Heart right ventricle (tissue), 16 donors: ENCODE measurements around the gene KCNG3. TPM values are rescaled to one million over a fixed set of nuclear protein-coding genes. Genes with fewer than 3 reads are reported as not detected.

Experiments
- ATAC-seq, 8 donors: fragments of 200-7000 bp; cut with Tn5 transposase; one replicate each; pipeline ENCODE4 v1.9.1; 2020; ENCODE audit warnings: mild to moderate bottlenecking in 8 of 8, moderate library complexity in 8 of 8, moderate number of reproducible peaks in 1 of 8
- DNase-seq, 2 donors: peaks; one replicate each; pipeline ENCODE4 v3.0.0-alpha.2; 2020
- H3K27ac ChIP-seq, 10 donors: fragments of 200-600 bp; sonication (generic) in 2 of 10; one replicate each; pipeline versions ENCODE4 v1.5.0 to v1.8.0; 2020 to 2022; ENCODE audit warnings: mild to moderate bottlenecking in 3 of 10
- H3K27me3 ChIP-seq, 7 donors: fragments of 200-600 bp; one replicate each; pipeline ENCODE4 v1.8.0; 2021 to 2022; ENCODE audit warnings: mild to moderate bottlenecking in 2 of 7
- H3K36me3 ChIP-seq, 9 donors: fragments of 200-600 bp; sonication (generic) in 1 of 9; one replicate each; pipeline versions ENCODE4 v1.5.0 to v1.8.0; 2020 to 2022; ENCODE audit warnings: mild to moderate bottlenecking in 2 of 9
- H3K4me1 ChIP-seq, 9 donors: fragments of 200-600 bp; sonication (generic) in 1 of 9; one replicate each; pipeline versions ENCODE4 v1.5.0 to v1.8.0; 2020 to 2022; ENCODE audit warnings: mild to moderate bottlenecking in 4 of 9
- H3K4me3 ChIP-seq, 10 donors: fragments of 200-600 bp; sonication (generic) in 2 of 10; one replicate each; pipeline versions ENCODE4 v1.5.0 to v1.8.0; 2020 to 2022; ENCODE audit warnings: mild to moderate bottlenecking in 7 of 10, moderate library complexity in 2 of 10
- H3K9me3 ChIP-seq, 11 donors: fragments of 200-600 bp in 10 of 11; sonication (generic) in 2 of 11; one replicate each; pipeline versions ENCODE4 v1.5.0 to v1.8.0; 2013 to 2022; ENCODE audit warnings: mild to moderate bottlenecking in 2 of 11, control low read depth in 1 of 11, moderate library complexity in 1 of 11
- WGBS, 2 donors: extraction: QIAGEN DNeasy Blood & Tissue Kit; methylation state at CpG; one replicate each; pipeline ENCODE4 v1.1.7; 2013; ENCODE audit warnings: inconsistent platforms in 1 of 2; 5-methylcytosine and 5-hydroxymethylcytosine counted together
- intact Hi-C, 10 donors: fragments of 100-400 bp; cut with DNase I; formaldehyde crosslinking; loops; one replicate each; pipeline versions ENCODE4 v1.11.1 to v1.14.2; 2022
- polyA plus RNA-seq, 2 donors: library from polyadenylated mRNA; stranded (reverse); fragments of 200-250 nt; gene quantifications; one replicate each; pipeline ENCODE4 v1.2.3, GENCODE V29; 2013
- total RNA-seq, 10 donors: library from RNA; stranded (reverse); fragmentation: NEBNext Ultra II Directional in 3 of 10; extraction: Animal tissue kit (Norgen Biotek cat#: 25700) in 3 of 10; gene quantifications; one replicate each; pipeline versions ENCODE4 v1.2.1 to v1.2.4, GENCODE V29; 2021 to 2023
- TF ChIP-seq, protein P1 (sequence below), 9 donors: fragments of 200-600 bp; sonication (generic) in 2 of 9; IDR thresholded peaks; one replicate each; pipeline versions ENCODE4 v1.5.0 to v1.8.0; 2021 to 2022; ENCODE audit warnings: antibody characterized with exemption in 9 of 9, mild to moderate bottlenecking in 5 of 9, moderate library complexity in 1 of 9
- donor health status: Arrhythmogenic right ventricular cardiomyopathy.
- donor health status: ischemic (EF 13 %, LVEDD 7.1; RV severe dilation, severe dysfunction).
- donor health status: healthy with polysubstance abuse.
- donor health status: DM: no; HTN: yes; CAD: no.
- donor health status: DM: no; HTN: no; CAD: no.
- donor health status: ischemic (EF 25% LVEDD 6.9; RV normal size, moderate dysfunction).
- donor health status: ischemic (EF 25% LVEDD 5.7; RV mildly dilated, moderate dysfunction).
- donor health status: healthy.
- donor health status: DM: yes; HTN: yes; CAD: no.
- donor health status: Ischemic cardiomyopathy.
- donor health status: ischemic (EF 35%, LVEDD 5.7; RV mildly dilated, moderate dysfunction).
- donor health status: nonischemic (EF 11% LVEDD 7.7; RV severe dilation, severe dysfunction).
- donor health status: DM: yes; HTN: yes; CAD: no.
- donor health status: PGD.
- donor health status: ischemic (EF 29% LVEDD 5.4; RV normal size, mild dysfunction).
- donor health status: nonischemic (EF 23%, LVEDD 6.1; RV moderate dilation, normal function).

KCNG3 gene
- total and polyA plus RNA-seq, 12 donors, result not detected

DNA sequence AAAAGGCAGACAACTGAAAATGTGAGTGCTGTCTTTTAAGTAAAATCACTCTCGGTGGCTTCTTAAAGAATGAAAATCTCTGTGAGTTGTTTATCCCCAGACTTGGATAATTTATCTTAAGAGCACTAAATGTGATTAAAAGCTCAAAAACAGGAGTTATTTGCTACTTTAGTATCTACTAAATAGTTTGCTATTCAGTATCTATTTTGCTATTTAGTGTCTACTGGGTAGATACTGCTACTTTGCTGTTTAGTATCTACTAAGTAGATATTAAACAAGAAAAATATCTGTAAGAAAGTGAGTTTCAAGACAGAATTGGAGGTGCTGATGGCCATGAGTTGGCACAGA lies 1.4 kb upstream of the KCNG3 start:
- Histone ChIP-seq H3K36me3 (no peaks in the 10 kb centered on the region), H3K4me1 (peaks cover 0 to 20% (median 10%) of the 10 kb centered on the region in 9 donors), H3K27me3 (peaks cover 13 to 75% (median 54%) of the 10 kb centered on the region in 7 donors), H3K9me3 (no peaks in the 10 kb centered on the region), H3K4me3 (peak overlapping the region in 6 of 10 donors; percentile 54 to 64 (median 60)), H3K27ac (no peak overlapping the region)
- TF ChIP-seq, protein P1, sequence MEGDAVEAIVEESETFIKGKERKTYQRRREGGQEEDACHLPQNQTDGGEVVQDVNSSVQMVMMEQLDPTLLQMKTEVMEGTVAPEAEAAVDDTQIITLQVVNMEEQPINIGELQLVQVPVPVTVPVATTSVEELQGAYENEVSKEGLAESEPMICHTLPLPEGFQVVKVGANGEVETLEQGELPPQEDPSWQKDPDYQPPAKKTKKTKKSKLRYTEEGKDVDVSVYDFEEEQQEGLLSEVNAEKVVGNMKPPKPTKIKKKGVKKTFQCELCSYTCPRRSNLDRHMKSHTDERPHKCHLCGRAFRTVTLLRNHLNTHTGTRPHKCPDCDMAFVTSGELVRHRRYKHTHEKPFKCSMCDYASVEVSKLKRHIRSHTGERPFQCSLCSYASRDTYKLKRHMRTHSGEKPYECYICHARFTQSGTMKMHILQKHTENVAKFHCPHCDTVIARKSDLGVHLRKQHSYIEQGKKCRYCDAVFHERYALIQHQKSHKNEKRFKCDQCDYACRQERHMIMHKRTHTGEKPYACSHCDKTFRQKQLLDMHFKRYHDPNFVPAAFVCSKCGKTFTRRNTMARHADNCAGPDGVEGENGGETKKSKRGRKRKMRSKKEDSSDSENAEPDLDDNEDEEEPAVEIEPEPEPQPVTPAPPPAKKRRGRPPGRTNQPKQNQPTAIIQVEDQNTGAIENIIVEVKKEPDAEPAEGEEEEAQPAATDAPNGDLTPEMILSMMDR (IDR thresholded peaks at IDR 0.05), result no peak
- ATAC-seq, result no peak
- intact Hi-C loops, result loop anchor here in 6 of 10 donors (1.0 to 5.0 kb wide), 4 partner anchors 167 to 169 kb away; no protein-coding TSS in a partner anchor
- 0 to 2% methylated on average over 1 of the region's 1 CpG for WGBS, 2 donors
- DNase-seq, result no peak

DNA sequence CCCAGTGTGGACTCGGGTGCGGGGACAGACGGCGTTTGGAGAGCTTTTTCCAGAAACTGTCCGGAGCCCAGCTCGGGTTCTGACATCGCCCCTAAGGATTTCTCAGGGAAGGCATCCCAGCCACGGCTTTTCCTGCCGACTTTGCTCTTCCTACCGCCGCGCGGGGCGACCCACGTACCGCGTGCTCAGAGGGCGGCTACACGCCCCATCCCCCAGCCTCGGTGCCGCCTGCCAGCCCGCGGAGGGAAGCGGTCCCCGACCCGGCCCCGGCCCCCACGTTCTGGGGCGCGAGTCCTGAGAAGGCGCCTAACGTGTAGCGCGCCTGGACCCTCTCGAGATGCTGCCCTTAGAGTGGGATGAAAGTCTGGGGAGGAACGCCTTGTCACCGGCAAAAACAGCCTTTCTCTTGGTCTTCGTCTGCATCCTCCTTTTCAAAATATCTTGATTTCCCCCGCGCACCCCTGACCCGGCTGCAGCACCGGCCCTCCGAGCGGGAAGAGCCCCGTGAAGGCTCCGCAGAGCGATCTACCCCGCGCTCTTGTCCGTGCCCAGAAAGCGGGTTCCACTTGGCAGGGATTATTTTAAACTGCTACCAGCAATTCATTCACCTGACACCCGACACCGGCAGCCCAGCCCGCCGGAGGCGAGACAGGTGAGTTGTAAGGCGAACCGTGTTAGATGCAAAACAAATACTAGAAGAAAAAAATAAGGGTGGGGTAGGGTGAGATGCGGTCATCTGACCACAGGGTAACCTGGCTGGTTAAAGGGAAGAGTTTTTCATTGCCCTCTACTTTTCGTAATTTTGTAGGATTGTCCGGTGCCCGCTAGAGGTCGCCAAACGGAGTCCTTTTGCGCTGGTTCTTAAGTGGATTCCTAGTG lies 812 bp upstream of the KCNG3 start:
- Histone ChIP-seq H3K4me1 (peaks cover 0 to 20% (median 10%) of the 10 kb centered on the region in 9 donors), H3K27me3 (peaks cover 13 to 81% (median 54%) of the 10 kb centered on the region in 7 donors), H3K36me3 (no peaks in the 10 kb centered on the region), H3K9me3 (no peaks in the 10 kb centered on the region), H3K27ac (no peak overlapping the region), H3K4me3 (peak overlapping the region; percentile 34 to 64 (median 60))
- WGBS, 2 donors, result 0 to 1% methylated on average over 64 to 65 of the region's 65 CpGs
- TF ChIP-seq, protein P1 (IDR thresholded peaks at IDR 0.05), result peak; percentile 72 to 88 (median 87)
- DNase-seq, result peak; percentile 56 to 57
- intact Hi-C loops, result loop anchor here in 7 of 10 donors (1.0 to 5.0 kb wide), 4 partner anchors 168 to 170 kb away; no protein-coding TSS in a partner anchor
- ATAC-seq, result peak; percentile 36 to 81 (median 71)

DNA sequence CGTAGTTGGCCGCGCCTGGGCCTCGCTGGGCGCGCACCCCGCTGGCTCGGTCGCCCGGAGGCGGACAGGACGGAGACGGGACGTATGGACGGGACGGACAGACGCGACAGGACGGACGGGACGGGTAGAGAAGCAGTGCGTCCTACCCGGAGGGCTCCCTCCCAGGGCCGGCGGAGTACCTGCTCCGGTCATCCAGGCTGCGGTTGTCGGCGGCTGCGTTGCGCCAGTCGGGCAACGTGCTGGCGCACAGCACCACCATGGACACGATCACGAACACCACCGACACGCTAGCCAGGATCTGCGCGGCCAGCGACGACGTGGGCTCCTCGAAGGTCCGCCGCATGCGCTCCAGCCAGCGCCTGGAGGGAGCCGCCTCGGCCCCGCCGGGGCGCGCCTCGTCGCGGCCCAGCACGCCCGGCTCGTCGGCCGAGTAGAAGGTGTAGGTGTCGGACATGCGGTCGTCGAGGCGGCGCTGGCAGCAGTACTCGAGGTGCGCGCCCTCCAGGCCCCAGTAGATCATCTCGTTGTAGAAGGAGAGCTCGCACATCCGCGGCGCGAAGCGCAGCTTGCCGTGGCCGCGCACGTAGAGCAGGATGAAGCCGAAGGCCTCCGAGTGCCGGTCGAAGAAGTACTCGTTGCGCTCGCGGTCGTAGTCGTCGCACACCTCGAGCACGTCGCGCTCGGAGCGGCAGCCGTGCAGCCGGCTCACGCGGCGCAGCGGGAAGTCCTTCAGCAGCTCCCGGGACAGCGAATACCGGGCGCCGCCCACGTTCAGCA lies 903 bp downstream of the KCNG3 start:
- peak in 1 of 8 donors; percentile 39 for ATAC-seq
- H3K4me3 ChIP-seq, result peak overlapping the region; percentile 34 to 64 (median 60)

More for the DNA sequence above, 903 bp downstream of the KCNG3 start:
- TF ChIP-seq, protein P1 (IDR thresholded peaks at IDR 0.05), result no peak
- intact Hi-C loops, result loop anchor here in 1 of 10 donors (5.0 kb wide), 1 partner anchor 169 kb away; no protein-coding TSS in a partner anchor
- Histone ChIP-seq H3K36me3 (no peaks in the 10 kb centered on the region), H3K27ac (no peak overlapping the region), H3K4me1 (peaks cover 0 to 20% (median 10%) of the 10 kb centered on the region in 9 donors), H3K27me3 (peaks cover 13 to 90% (median 54%) of the 10 kb centered on the region in 7 donors), H3K9me3 (no peaks in the 10 kb centered on the region)
- DNase-seq, result no peak
- 2 to 6% methylated on average over 107 to 111 of the region's 111 CpGs for WGBS, 2 donors
